ENCODE measurements around the gene DHRS9.
"Not testable (repeated sequence)": the region's sequence is repeated elsewhere in the genome, so short reads cannot be mapped to it uniquely, and the experiment has no call there.

DHRS9 gene

DNA sequence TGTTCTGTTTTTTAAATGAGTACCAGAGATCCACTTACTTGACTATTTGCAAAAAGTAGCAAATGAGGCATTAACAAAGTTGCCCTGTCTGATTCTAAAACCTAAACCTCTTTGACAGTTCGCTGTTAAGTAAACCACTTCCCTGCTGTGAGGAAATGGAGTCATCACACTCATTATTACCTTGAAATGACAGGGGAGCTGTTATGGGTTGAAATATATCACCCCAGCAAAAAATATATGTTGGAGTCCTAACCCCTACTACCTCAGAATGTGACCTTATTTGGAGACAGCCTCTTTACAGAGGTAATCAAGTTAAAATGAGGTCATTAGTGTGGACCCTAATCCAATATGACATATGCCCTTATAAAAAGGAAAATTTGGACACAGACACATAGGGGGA lies 36.1 kb downstream of the DHRS9 start:
- no peak for DNase-seq

DNA sequence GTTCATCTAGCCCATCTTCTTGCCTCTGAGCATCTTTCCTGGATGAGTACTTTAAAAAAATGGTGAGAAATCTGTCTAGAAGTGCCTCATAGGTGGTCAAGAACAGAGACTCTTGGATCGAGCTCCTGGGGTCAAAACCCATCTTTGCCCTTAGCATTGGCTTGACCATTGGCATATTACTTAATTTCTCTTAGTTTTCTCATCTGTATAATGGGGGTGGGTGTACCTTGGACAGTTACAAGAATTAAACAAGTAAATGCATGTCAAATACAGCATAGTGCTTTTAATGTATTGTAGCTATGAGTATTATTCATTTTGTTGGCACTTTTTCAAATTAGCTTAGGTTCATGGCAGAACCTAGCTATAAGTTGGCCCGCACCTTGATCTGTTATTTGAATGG lies 36.8 kb downstream of the DHRS9 start:
- no peak for DNase-seq

DNA sequence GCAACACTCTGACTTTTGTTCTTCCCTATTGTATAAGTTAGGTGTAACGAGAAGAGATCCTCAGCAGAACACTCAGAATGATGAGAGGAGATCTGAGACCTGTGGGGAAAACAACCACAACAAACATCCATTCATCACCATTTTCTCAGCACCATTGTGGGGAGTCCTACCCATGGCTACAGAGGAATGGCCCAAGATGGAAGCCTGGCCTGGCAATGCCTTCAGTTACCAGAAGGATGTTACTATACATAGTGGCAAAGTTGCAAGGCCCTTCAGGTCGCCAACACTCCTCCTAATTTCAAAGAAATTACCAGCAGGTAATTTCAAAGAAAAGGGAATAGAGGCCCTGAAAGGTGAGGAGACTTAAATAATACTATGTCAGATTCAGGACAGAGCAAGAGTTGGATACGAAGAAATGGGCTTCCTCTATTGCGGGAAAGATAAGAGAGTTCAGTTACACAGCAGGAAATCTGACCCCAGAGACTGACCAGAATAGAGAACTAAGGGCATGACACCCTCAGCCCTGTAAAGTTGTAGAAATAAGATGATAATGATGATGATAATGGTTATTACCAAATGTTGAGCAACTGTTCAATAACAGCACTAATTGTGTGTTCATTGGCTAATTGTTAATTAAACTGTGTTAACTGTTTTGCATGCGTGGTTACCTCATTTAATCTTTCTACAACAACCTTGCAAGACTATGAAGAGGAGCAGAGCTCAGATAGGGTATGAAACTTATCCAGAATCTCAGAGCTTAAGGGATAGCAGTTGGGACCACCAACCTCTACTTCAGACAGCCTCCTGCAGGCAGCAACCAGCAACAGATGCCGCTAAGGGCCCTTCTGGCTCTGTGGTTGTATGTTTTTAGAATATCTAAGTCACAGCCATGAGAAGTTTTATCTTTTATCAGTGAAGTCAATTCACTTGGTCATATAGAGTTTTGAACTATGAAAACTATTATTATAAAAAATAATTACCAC lies 37.5 kb downstream of the DHRS9 start:
- no peak for DNase-seq

DNA sequence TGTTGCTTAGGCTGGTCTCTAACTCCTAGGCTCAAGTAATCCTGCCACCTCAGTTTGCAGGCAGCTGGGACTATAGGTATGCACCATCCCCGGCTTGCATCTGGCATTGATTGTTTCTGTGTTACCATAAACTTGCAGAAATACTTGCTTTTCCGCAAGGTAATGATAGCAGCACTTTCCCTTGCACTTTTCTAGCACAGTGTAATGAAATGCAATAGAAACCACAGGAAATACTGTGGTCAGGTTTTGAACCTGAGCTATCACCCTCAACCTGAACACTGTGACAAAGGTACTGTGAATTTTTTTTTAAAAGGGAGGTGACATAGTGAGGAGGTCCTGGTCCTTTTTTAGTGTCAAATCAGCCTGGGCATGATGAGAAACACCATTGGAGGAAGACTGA lies 38.3 kb downstream of the DHRS9 start:
- no peak for DNase-seq

DNA sequence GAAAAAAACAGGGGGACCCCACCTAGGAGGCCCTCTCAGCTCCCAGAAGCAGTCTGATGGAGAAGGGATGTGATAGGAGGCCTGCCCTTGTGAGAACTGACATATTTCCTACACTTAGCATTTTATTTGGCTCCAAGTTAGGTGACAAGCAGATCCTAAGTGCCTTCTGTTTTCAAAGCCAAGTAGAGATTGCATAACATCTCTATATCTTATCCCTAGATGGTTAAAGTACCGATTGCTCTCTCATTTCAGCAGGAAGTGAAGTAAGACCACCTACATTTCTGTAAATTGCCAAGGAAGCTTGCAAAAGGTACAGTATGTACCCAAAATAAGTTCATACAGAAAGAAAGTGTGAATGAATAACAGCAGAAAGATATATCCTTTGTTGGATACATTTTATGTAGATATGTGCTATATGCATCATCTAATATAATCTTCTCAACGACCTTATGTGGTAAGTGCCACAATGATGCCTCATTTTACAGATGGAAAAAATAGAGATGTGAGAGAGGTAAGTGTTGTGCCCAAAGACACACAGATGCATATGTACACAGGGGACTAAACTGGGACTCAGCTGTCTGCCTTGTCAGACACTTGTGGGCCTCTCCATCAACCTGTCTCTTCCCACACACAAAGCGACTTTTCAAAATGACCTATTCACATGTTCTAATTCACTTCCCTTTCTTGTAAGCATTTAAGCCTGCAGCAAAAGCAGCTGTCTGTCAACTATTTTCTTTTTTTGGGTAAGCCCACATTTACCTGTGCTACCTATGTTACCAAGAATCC lies 38.9 kb downstream of the DHRS9 start:
- DNase-seq, result no peak

DNA sequence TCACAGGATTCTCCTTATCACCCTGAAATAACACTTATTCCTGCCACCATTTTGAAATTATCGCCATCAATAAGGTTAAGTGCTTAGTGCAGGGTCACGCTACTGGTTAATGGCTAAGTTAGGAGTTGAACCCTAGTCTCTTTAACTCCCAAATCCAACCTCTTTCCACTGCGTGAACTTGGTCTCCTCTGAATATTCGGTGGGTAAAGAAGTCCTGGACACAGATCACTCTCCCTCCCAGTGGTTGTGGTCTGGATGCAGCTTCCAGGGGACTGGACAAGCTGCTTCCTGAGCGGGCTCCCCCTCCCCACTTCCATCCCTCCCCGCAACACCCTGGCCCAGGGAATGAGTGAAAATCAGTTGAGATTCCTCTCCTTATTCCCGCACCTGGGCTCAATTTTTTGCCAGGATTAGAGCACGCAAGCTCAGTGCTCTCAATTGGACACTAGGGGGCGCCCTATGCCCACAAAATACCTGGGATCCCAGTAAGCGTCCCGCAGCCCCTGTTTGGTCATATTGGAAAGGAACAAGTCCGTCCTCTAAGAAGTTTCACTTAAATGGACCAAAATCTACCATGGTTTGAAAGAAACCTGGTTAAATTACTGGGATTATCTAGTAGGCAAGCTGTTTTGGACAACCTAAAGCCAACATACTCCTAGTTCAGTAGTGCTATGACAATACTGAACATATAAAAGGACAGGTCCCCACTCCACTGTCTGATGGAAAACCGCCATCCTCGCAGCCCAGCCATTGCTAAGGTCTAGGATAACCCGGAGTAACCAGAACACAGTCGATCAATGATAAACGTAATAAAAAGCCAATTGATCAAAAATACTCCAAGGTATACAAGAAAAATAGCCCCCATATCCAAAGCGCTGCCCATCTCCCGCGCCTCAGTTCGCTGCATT lies 40.4 kb downstream of the DHRS9 start:
- peak; percentile 33 to 52 (median 46) for DNase-seq

DNA sequence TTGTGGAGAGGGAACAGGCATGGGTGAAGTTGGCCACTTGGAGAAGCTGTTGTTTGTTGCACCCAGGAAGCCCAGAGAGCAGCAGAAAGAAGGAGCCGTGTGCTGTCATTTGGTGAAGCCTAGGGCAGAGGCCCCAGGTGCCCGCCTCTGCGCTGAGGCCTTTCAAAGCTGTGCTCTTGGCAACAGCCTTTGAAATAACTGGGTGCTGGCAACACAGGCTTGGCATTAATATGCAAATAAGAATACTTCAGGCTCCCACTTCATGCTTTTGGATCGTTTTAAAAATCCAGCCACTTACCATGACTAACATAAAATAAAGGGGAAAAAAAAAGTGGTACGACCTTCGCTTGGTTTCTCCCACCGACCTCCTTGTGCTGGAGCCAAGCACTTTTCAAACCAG lies 41.1 kb downstream of the DHRS9 start:
- no peak for DNase-seq

DNA sequence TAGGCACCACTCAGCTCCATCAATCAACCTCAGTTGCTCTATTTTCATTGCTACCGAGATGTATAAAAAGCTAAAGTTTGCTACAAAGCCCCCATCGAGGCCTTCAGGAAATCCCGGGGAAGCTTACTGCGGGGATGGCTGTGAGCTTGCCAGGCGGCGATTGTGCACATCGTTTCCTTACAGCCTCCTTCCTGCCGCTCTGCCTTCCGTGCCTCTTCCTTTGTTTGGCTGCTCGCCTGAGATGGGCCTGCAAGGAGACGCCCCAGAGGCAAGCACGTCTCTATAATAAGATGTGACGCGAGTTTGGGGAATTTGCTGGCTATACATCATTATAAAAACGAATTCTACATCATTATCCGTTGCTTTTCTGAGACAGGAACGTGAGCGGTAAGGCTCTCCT lies 41.6 kb downstream of the DHRS9 start:
- no peak for DNase-seq

DNA sequence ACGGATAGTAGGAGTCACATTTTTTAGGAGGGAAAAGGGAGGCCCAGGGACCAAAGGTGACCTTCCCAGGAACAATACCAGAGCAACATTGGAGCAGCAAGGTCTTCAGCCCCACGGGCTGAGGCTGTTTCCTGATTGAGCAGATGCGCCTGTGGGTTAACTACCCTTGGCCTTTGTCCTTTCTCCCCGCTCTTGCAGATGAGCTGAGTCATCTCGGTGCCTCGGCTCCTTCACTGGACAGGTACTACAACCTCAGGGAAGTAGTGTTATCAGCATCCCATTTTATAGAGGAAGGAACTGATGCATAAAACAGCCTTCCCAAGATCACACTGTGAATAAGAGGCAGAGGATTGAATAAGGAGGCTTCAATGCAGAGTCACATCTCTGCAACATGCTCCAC lies 43.5 kb downstream of the DHRS9 start:
- DNase-seq, result no peak

DNA sequence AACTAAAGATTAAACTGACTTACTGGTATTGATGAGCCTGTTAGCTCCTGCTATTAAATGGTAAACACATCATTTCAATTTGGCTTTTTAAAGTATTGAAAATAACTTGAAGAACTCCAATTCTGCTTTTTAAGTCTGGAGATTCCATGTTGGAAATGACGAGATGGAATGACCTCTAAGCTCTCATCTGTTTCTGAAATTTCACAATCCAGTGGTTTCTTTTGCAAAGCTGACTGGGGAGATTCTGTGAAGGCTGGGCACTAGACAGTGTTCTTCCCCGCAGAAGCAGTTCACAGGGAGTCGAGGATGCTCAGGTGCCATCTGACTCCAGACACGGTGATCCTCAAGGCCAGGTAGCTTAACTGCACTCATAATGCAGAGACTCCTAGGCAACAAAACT lies 44.7 kb downstream of the DHRS9 start:
- DNase-seq, result no peak

DNA sequence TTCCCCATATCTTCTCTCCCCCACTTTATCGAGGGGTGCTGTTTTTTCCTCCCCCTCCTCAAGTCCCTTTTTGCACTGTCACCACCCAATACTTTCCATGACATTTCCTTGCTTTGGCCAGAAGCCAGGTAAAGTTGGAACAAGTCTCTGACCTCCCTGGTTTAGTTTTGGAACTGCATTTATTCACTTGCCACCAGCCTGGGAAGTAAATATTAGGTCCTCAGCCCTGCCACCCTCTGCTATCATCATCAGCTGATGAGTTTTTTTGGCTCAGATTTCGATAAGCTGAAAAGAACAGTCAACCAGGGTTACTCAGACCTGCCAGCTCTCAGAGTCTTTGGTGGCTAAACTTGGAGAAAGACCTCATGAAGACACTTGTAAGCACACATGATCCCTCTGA lies 47.0 kb downstream of the DHRS9 start:
- DNase-seq, result no peak

DNA sequence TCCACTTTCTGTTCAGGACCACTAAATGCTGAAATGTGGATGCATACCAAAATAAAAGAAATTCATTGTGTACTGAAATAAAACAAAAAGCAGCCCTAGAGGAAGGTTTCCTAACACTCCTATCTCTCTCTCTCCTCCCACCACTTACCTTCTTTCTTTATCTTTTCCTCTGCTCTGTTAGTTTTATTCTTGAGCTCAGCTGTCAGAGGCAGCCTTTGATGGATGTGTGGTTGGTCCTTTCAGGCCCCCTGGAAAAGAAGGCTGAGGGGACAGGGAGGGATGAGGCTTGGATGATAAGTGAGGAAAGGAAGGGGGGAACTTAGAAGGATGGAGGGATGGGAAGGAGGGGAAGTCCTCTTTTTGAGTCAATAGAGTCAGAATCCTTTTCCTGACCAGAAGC lies 47.6 kb downstream of the DHRS9 start:
- DNase-seq, result no peak

DNA sequence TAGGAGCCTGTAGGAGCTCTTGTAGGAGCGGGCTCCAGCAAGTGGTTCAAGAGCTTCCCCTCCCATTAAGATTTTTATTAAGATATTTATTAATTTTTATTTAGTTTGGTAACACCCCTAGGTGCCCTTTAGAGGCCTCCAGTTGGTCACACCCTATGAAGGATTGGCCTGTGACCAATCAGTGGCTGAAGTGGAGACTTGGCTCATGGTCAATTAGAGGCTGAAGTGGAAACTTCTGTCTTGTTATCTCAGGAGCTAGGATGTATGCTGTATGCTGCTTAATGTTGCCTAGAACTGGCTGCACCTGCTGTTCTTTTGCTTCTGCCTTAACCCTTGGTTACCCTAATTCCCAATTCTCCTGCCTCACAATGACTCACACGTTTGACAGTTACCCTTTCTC lies 48.7 kb downstream of the DHRS9 start:
- DNase-seq, result no peak

DNA sequence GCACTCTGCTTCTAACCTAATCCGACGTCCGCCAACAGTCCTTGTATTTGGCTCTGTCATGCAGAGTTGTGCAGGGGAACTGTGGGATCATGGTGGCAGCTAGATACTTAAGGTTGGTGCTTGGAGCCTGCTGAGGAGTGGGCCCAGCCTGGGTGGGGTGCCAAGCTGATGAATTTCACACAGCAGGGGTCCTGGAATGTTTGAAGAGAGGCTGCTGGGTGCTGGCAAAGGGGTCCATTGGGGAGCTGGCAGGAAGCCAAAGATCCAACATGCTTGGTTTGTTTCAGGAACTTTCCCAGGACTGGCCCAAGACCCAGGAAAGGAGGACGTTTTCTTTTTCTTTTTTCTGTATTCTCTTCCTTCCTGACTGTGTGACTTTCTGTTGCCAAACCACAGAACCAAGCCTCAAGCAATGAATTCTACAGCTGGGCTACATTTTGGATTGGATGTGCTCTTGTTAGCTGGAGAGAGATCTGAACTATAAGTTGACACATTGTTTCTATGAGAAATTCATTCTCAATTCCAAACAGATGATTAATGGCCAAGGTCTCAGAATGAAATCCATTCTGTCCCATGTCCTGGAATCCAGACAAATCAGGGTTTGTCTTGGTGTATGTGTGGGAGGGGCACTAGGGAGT lies 49.9 kb downstream of the DHRS9 start:
- no peak for DNase-seq

DNA sequence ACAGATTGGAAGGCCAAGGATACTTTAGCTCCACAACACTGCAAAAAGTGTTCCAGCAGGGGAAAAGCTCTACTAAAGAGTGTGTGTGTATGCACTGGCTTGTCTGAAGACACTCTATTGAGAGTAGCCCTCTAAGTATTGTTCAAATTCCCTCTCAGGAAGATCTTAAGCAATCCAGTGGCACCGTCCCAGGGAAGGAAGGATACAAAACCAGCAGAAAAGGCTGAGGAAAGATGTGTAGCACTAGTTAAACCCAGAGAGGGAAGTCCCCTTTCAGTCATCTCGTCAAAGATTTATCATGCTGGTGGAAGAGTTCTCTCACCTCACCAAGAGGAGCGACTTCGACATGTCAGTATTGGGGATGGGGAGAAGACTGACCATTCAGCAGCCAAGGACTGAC lies 50.5 kb downstream of the DHRS9 start:
- DNase-seq, result no peak

DNA sequence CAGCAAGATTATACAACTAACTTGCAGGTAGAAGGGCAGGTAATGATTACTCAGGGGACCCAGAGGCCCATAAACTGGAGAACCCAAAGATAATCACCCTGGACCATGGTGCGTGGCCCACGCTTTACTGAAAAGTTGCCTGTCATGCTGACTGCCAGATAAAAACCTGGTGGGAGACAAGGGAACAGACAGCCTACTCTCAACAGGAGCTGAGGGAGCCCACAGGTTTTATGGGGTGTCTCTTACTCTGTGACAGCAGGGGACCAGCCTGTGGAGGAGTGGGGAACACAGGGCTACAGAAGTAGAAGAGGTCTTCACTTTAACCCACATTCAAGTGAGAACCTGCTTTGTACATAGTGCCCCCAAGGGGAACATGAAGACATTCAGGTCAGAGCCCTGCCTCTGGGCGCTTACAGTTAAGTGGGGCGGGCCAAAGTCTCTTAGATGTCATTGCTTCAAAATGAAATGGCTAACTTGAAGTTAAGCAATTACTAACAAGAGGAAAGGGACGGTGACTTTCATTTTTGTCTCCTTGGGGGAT lies 60.4 kb downstream of the DHRS9 start:
- no peak for DNase-seq

DNA sequence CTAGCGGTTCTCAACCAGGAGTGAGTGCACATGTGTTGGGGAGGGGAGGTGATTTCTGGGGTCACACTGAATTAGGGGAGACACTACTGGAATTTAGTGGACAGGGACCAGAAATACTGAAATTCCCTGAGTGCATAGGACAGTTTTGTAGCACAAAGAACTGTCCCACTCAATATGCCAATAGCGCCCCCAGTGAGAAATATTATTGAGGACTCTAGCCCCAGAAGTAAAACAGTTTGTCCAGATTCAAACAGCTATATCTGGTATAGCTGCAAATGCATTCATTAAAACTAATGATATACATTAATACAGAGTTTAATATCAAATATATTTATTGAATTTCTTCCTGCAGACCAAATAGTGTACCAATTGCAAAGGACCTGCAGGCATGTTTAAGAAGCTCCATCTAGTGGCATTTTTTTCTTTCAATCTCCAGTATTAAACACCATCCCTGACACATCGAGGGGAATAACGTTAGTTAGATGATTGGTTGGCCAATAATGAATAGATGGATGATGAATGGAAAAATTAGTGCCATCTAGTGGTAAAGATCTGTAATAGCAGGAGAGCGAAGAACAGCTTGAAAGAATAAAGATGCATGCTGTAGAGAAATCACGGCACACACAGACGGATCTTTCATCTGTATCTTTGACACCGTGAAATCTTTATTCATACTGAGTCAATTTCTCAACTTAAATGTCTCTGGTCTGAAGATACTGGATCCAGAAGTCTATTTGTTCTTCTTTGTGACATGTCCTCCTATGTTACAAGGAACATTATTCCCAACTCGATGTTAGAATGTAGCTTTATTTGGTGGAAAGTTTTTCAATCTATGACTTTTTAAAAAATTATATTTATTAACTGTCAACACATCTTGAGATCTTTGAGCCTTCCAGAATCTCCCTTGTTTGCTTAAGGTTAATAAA lies 62.5 kb downstream of the DHRS9 start:
- no peak for DNase-seq

DNA sequence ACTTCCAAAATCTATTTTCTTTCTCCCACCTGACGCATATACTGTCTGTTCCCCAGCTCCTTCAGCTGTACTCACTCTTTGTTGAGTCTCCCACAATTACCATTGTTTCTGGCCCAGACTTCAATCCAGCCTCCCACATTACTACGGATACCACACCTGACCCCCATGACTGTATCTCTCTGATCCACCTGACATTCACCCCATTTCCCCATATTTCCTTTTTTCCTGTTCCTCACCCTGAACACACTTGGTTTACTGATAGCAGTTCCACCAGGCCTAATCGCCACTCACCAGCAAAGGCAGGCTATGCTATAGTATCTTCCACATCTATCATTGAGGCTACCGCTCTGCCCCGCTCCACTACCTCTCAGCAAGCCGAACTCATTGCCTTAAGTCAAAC lies 64.9 kb downstream of the DHRS9 start:
- not testable (repeated sequence) for DNase-seq

DNA sequence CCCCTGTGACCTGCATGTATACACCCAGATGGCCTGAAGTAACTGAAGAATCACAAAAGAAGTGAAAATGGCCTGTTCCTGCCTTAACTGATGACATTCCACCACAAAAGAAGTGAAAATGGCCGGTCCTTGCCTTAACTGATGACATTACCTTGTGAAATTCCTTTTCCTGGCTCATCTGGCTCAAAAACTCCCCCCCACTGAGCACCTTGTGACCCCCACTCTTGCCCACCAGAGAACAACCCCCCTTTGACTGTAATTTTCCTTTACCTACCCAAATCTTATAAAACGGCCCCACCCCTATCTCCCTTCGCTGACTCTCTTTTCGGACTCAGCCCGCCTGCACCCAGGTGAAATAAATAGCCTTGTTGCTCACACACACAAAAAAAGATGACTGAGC lies 67.1 kb downstream of the DHRS9 start:
- not testable (repeated sequence) for DNase-seq

DNA sequence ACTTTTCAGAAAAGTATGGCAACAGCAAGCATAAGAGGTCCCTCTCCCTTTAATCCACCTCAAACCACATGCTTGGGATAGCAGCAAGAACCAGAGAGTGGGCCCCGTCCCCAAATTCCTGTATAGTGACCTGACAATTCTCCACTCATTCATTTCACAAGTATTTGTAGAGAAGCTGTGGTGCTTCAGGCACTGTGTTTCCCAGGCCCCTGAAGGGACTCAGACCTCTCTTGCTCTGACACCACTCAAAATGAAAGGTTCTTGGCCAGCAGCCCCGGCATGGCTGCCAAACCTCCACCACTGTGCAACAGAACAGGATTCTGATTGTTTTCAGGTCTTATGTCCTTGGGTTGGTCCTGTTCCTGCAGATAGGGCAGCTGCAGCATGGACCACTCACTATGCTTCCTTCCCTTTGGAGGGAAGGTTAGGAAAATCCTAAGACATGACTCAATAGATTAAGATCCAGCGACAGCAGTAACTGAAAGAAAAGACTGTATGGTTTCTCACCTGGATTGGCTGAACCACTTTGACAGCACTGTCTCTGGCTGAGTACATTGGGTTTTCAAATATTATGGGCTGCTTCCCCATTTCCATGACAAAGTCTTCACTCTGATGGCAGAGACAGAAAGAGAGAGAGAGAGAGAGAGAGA lies 67.6 kb downstream of the DHRS9 start:
- no peak for DNase-seq

DNA sequence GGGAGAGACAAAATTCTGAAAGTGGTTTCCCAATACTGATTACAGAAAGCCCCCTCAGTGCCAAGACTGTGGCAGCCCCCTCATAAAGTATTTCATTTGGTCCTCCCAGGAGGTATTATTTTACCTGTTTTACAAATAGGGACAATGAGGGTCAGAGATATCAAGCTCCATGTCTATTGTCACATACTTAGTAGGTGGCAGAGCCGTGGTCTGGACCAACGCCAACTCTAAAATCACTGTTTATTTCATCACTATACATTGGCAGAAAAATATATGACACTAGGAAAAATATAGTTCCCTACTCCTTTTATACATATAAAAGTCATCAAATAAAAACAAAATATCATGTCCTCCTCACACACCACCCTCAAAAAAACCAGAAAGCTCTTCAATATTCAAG lies 68.6 kb downstream of the DHRS9 start:
- DNase-seq, result no peak

Data from activated naive CD4-positive, alpha-beta T cell (primary cell).